HG03097 (cell line): ENCODE results near the gene MTARC2.

Experiments used
- ATAC-seq: cut with Tn5 transposase; IDR thresholded peaks from one replicate; pipeline ENCODE4 v1.9.1; 2021; ENCODE audit not compliant: unreplicated experiment, low FRiP score

Gene MTARC2

GRCh38 chr1:220824031-220824989 lies 76.2 kb downstream of the MTARC2 start:
- no peak for ATAC-seq

GRCh38 chr1:220825819-220826551 lies 77.9 kb downstream of the MTARC2 start:
- no peak for ATAC-seq

- no peak for ATAC-seq
Observed at GRCh38 chr1:220826729-220827128, 78.6 kb downstream of the MTARC2 start.

- no peak for ATAC-seq
Observed at GRCh38 chr1:220827445-220828178, 79.5 kb downstream of the MTARC2 start.

GRCh38 chr1:220828179-220828490 lies 80.0 kb downstream of the MTARC2 start:
- no peak for ATAC-seq

- ATAC-seq = no peak
Observed at GRCh38 chr1:220828950-220829586, 80.9 kb downstream of the MTARC2 start.

- ATAC-seq = no peak
Observed at GRCh38 chr1:220833436-220833835, 85.3 kb downstream of the MTARC2 start.
